NCI-H187 (cell line): ENCODE measurements around the gene RAET1L.
"Not testable (repeated sequence)": the region's sequence is repeated elsewhere in the genome, so short reads cannot be mapped to it uniquely, and the experiment has no call there.

Experiments
- DNase-seq, 2 experiments: peaks; one replicate each; lab custom pipeline; 2025; lab: John Stamatoyannopoulos, UW

The RAET1L gene, protein sequence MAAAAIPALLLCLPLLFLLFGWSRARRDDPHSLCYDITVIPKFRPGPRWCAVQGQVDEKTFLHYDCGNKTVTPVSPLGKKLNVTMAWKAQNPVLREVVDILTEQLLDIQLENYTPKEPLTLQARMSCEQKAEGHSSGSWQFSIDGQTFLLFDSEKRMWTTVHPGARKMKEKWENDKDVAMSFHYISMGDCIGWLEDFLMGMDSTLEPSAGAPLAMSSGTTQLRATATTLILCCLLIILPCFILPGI

DNA sequence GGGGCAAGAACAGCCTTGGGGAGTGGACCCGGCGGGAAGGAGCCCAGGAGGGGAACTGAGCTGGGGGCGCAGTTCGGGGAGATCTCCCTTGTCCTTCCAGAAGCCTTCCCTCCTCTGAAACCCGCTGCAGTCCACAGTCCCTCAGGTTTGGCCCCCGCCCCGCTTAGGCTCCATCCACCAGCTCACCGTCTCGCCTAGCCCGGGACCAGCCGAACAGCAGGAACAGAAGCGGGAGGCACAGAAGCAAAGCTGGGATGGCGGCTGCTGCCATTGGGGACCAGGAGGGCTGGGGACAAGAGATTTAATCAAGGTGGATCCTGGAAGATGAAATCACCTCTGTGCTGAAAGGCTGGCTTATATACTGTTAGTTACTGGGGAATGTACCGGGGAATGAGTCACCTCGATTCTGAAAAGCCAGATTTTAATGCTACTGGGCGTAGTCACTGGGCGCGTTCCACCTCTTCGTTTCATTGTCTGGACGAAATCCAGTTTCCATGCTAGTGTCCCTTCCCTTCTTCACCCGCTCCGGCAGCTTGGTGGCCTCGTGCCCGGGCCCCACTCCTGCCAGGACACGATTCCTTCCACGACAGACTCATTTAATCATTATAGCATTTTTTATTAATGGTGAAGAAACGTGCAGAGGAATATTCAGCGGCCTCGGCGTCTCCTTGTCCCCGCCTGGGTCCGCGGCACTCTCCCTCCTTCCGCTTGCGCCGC lies at the start of gene RAET1L:
TSS of gene RAET1L (minus strand) at position 332 of the 717 bp plus-strand sequence. CDS start at position 271, 61 bp downstream.
- DNase-seq, result no peak

DNA sequence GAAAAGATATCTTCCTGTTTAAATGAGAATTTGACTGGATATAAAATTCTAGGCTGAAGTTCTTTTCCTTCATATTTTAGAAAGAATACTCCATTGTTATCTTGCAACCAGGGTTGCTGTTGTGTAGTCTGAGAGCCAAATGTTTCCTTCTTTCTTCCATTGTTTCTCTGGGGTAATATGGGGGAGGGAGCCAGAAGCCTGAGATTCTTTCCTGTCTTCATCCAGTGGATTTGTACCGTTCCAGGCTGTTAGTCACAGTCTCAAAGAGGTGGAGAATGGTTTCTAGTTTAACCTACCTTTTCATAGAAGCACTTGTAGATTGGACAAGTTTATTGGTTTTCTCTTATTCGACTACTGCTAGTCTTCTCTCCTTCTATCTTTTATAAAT lies 49.7 kb upstream of the RAET1L start:
- no peak for DNase-seq

DNA sequence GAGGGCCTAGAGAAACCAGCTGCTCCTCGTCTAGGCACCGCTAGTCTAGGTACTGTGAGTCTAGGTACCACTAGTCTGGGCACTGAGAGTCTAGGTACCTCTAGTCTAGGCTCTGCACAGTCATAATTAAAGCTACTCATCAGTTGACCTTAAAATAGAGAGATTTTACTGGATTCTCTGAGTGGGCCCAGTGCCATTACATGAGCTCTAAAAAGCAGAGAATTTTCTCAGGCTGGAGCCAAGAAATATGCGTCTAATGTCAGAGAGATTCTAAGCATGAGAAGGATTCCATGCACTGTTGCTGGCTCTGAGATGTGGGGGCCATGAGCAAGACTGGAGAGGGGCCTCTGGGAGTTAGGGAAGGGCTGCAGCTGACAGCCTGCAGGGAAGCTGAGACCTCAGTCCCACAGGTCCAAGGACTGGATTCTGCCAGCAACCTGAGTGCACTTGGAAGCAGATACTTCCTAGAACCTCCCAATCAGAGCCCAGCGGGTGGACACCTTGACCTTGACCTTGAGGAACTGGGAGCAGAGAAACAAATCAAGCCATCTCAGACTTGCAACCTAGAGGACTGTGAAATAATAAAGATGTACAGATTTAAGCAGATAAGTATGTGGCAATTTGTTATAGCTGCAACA lies 49.2 kb upstream of the RAET1L start:
- DNase-seq, result not testable (repeated sequence)

DNA sequence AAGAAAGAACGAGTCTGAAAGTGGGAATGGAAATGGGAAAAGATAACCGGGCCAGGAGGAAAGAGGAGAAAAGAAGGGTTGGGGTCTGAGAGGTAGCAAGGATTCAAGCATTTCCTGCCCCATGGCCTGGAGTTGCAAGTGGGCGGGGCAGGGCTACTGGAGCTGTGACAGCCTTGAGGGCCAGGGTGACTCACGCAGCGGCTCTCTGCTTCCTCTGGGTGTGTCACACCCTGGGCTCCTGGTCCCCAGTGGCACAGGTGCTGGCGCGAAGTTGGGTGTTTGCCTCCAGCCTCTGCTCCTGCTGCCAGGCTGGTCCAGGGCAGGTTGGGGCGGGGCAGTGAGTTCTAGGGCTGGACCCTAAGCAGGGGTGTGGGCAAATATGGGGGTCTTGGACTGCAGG lies 46.9 kb upstream of the RAET1L start:
- no peak for DNase-seq

DNA sequence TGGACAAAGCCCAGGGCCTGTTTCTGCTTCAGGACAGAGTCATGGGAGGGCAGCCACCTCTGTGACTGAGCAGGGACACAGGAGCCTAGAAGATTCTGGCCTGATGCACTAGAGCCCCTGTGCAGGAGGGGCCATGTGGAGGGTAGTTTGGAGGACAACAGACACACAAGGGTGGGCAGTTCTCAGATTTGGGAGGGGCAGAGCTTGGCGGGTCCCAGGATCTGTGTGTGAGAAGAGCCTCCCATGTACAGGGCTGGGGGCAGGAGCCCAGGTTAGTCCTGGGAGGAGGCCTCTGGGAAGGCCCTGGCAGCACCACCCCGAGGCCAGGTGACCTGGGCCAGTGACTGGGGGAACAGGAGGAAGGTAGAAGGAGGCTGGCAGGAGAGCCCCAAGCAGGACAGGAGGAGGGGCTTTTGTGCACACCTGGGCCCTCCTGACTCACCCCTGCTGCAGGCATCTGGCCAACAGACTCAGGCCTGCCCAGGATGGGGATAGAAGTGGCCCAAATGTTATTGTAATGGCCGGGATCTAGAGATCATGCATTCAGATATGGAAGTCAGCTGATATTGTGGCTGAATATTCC lies 45.0 kb upstream of the RAET1L start:
- DNase-seq, result no peak

DNA sequence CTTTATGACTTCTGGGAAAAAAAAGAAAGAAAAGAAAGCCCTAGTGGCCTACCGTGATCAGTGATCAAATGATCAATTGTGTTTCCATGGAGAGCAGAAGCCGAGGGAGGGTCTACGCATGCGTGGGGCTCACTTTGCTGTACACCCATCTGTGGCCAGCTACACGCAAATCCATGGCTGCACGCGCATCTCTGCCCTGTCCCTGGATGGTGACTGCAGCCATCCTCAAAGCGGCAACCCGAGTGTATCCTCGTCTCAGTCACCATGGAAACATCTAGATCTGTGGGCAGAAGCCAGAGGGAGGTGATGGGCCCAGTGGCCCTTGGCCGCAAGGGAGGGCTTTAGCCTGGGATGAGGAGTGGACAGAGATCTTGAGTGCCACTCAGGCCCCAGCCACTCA lies 44.4 kb upstream of the RAET1L start:
- no peak for DNase-seq

DNA sequence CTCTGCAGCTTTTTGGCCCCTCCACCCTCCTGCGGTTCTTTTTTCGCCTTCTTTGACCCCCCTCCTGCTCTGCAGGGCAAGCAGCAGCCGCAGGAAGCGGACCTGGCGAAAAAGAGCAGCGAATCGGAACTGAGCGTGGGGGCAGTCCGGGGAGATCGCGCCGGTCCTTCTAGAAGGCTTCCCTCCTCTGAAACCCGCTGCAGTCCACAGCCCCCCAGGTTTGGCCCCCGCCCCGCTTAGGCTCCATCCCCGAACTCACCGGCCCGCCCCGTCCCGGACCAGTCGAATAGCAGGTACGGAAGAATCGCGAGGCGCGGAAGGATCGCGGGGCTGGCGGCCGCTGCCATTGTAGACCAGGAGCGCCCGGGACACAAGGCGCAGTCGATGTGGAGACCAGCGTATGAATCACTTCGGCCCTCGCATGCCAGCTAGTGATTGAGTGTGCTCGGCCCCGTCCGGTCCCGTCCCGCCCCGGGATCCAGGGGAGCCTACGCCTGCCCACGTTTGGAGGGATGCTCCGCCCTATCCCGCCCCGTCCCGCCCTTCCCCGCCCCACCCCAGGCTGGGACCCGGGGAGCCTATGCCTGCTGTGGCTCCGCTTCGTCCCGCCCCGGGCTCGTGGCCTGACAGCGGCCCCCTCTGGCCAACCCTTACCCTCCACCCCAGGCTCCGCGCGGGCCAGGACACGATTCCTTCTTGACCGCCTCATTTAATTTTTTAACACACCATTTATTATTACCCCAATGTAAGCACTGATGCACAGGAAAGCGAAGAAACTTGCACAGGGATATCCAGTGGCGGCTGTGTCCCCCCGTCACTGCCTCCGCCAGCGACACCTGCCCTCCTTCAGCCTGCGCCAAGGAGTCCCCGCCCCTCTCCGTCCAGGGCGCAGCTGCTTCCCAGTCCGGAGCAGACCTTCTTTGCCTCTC lies 43.7 kb upstream of the RAET1L start, which contains the start of gene ULBP3:
TSS of gene ULBP3 (minus strand) at position 402 of the 929 bp plus-strand sequence. CDS start at position 347, 55 bp downstream.
- DNase-seq, result peak; percentile 52 to 55

DNA sequence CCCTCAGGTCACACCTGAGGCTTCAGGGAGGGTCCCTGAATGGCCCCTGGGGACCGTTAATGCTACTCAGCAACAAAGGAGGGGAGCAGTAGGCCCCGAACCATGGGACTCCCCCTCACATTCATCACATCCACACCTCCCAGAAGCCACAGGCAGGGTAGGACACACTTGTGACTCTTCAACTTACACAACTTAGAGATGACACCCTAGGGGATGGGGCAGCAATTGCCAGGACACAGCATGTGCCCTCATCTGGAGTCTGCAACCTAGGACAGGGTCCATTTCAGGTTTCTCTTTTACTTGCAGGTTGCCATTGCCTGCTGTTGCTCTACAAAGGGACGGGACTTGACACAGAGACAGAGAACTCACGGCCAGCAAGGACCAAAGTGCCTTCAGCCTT lies 42.8 kb upstream of the RAET1L start:
- DNase-seq, result no peak

DNA sequence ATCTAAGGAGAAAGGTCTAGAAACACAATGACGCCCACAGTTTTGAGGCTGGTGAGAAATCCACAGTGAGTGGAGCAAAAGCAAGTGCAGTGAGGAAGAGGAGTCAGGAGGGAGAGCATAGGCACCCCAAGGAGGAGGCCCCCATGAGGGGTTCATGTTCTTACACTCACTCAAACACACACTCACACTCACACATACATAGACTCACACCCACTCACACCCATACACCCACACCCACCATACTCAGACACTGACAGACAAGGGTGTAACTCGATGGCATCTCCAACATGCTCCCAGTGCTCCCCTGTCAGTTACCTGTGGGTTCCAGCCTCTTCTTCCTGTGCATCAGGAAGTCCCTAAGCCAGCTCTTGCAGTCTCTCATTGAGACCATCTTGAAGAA lies 39.8 kb upstream of the RAET1L start:
- DNase-seq, result no peak

DNA sequence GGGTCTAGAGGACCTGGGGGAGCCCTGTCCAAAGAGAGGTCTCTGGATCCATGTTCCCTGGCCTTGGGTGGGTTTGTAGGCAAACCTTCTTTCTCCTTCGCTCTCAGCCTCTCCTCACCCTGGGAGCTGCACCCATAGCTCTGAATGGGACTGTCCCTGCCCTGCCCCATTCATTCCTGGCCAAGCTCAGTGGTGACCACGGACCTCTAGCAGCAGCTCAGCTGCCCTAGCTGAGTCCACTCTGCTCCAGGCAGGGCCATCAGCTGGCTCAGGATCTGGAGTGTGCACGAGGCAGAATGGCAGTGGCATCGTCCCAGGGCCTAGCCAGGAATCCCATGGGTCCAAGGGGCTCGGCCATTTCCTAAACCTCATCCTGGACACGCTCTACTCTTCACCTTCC lies 38.3 kb upstream of the RAET1L start:
- no peak for DNase-seq

DNA sequence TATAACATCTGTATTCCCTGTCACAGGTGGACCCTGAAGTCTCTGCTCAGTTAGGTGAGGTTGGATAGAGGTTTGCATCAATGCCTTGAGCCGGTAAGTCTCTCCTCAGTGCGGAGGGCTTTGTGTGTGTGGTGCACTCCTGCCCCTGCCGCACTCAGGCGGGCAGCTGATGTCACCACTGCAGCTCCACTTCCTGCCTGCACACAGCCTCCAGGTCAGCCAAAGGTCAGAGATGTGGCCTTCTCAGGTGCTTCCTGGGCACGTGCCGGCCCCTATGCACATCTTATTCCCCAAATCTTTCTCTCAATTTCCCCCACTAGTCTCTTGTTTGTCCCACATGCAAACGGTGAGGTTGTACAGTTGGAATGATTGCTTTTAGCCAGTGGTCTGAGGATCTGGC lies 34.6 kb upstream of the RAET1L start:
- not testable (repeated sequence) for DNase-seq

DNA sequence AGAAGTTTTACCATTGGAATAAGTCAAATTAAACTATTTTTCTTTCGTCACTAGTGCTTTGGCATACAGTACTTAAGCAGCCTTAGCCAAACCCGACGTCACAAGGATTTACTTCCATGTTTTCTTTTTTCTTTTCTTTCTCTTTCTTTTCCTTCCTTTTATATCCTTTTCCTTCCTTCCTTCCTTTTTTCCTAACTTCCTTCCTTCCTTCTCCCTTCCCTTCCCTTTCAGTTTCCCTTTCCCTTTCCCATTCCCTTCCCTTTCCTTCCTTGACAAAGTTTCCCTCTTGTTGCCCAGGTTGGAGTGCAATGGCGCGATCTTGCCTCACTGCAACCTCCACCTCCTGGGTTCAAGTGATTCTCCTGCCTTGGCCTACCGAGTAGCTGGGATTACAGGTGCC lies 33.7 kb upstream of the RAET1L start:
- DNase-seq, result no peak

DNA sequence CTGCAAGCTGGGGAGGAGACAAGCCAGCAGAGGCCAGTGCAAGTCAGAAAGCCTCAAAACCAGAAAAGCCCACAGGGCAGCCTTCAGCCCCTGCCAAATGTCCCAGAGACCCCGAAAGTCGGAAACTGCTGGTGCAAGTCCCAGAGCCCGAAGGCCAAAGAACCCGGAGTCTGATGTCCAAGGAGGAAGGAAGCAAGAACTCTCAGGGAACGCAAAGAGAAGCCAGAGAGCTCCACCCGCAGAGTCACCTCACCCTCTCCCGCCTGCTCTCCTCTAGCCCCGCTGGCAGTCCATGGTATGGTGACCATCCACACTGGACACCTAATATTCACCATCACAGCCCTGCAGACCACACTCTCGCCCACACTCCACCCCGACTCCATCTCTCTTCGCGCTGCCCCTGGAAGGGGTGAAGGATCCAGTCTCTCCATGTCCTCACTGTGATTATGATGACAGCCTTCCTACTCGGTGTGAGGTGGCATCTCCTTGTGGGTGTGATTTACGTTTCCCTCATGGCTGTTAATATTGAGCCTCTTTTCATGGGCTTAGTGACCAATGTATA lies 33.0 kb upstream of the RAET1L start:
- DNase-seq, result no peak

DNA sequence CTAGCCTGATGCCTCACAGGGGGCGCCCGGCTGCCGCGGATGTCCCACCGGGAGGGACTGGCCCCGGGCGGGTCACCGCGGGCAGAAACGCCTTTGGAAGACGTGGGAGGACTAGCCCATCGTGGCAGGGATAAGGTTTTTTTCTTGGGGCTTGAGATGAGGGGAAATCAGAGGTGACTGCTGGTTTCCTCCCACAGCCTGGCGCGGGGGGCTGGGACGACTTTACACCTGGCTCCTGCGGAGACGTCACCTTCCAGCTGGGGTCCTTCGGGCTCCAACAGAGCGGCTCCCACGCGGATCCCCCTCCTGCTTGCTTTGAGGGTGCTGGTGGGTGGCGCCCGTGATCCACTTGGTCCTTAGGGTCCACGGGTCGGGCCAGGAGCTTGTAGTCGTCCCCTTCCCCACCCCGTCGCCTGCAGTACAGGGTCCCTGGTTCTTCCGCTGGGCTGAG lies 32.2 kb upstream of the RAET1L start:
- DNase-seq, result no peak

DNA sequence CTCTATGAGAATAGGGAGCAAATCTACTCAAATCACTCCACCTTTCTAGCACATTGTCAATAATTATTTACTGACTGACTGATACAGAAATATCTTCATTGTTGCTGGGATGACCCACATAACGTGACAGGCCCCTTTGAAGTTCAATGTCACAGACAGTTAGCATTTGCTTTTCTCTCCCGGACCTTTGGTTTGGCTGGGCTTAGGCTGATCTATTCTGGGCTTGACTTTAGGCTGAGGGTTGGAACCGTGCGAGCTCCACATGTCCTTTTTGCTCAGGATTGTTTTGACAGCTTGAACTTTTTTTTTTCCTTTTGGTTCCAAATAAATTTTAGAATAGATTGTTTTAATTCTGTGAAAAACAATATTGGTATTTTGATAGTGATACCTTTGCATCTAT lies 31.6 kb upstream of the RAET1L start:
- no peak for DNase-seq

DNA sequence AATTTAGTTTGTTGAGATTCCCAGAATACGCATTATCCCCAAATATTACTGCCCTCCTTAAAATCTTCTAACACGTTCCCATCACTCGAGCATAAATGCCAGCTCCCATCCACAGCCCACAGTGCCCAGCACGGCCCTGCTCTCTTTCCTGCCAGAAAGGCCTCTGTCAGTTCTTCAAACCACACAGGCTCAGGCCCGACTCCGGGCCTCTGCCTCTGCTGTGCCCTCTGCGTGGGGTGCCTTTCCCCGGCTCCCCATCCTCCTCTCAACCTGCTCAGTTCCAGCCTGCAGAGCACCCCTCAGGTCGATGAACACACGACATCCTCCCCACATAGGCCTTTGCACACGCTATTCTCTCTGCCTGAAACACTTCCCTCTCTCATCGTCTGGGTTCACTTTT lies 30.8 kb upstream of the RAET1L start:
- no peak for DNase-seq

DNA sequence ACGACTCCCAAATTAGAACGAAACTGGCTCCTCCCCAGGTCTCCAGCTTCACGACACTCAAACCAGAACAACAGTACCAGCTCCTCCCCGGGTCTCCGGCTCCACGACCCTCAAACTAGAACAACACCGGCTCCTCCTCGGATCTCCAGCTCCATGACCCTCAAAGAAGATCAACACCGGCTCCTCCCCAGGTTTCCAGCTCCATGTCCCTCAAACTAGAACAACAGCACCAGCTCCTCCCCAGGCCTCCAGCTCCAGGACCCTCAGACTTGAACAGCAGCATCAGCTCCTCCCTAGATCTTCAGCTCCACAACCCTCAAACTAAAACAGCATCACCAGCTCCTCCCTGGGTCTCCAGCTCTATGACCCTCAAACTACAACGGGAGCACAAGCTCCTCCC lies 29.8 kb upstream of the RAET1L start:
- DNase-seq, result no peak

DNA sequence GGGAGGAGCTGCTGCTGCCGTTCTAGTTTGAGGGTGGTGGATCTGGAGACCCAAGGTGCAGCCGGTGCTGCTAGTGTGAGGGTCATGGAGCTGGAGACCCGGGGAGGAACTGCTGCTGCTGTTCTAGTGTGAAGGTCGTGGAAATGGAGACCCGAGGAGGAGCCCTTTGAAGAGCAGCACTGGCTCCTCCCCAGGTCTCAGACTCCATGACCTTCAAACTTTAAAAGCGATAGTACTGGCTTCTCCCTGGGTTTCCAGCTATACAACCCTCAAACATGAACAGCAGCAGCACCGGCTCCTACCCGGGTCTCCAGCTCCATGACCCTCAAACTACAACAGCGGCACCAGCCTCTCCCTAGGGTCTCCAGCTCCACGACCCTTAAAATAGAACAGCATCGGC lies 28.1 kb upstream of the RAET1L start:
- no peak for DNase-seq

DNA sequence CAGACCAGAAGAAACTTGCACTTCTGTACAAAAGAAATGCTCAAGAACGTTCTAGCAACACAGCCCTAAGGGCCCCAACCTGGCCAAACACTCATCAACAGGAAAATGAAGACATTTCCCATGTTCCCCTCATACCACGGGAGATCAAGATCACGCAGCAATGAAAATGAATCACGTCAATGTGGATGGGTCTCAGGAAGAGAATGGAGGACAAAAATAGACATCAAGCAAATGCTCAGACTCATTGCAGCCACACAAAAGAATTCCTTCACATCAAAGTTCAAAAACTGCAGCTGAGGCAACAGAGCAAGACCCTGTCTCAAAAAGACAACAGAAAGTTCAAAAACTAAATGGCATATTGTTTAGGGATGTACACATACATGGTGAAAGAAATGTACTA lies 25.5 kb upstream of the RAET1L start:
- DNase-seq, result no peak

DNA sequence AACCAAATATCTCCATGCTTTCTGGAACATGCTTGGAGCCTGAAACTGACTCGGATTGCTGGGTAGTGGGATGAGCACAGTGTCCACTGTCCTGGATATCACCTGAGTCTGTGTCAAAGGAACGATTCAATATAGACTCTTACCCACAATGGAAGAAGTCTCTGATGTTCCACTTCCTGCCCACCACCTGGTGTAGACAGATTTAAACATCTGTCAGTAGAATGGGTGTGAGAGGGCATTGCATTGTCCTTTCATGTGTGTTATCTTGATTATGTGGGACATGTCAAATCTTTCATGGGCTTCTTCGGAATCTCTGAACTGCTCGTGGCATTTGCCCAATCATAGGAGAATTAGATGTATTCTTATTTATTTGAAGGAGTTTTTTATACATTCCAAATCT lies 22.8 kb upstream of the RAET1L start:
- no peak for DNase-seq

DNA sequence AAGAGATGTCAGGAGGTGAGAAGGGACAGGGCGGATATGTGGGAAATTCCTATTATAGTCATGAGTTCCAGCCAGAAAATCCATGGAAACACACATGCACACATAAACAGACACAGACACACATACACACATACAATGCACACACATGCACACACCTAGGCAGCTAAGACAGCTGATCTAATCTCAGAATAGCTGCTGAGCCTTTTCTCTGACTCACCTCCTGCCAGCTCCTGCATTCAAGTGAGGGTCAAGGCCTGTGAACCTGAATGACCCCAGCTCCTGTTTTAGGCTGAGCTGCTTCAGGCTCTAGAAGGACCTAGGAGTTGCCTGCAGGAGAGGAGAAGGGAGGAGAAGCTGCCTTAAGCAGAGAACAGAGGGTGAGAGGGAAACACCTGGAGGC lies 21.6 kb upstream of the RAET1L start:
- DNase-seq, result no peak
